Measurements from ENCODE around the gene MTERF1. TPM values are rescaled to one million over a fixed set of nuclear protein-coding genes. Genes with fewer than 3 reads are reported as not detected.
A peak's percentile ranks its signal among the peaks of the same experiment; 100 is the strongest.
"Not testable (repeated sequence)": the region's sequence is repeated elsewhere in the genome, so short reads cannot be mapped to it uniquely, and the experiment has no call there.

The MTERF1 gene
- total RNA-seq, 1 donor from 2014 or later = 19.3 TPM

DNA sequence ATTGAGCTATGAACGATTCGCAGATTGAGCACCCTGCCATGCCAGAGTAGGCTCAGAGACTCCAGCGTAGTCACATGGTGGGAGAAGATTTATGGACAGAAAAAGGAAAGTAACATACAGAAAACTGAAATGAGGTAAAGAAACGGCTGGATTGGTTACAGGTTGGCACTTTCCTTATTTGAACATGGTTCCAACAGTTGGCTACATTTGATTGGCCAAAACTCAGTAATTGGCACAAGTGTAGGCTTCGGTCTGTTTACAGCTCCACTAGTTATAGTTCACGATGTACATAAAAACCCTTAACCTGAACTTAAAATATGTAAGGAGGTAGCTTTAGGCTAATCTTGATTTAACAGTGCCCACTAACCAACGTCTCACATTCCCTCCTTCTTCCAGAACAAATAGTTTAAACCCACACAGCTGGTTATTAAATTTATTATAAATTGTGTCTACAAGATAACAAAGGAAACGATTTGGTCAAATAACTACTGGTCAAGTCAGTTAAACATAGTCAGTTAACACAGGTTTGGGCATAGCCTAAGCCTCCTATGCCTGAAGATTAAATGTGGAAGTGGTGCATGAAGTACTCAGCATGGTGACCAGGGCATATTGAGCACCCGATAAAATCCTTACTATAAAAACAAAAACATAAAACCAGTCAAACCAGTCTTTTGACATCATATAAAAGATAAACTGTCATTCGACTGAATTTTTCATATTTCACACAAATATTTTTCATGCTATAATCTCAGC is 17.9 kb upstream of the MTERF1 start:
- Mint-ChIP-seq H3K9me3 (no peaks in the 10 kb centered on the region), H3K4me3 (no peak overlapping the region)
- intact Hi-C loops (cut with micrococcal nuclease) = no loop called here

DNA sequence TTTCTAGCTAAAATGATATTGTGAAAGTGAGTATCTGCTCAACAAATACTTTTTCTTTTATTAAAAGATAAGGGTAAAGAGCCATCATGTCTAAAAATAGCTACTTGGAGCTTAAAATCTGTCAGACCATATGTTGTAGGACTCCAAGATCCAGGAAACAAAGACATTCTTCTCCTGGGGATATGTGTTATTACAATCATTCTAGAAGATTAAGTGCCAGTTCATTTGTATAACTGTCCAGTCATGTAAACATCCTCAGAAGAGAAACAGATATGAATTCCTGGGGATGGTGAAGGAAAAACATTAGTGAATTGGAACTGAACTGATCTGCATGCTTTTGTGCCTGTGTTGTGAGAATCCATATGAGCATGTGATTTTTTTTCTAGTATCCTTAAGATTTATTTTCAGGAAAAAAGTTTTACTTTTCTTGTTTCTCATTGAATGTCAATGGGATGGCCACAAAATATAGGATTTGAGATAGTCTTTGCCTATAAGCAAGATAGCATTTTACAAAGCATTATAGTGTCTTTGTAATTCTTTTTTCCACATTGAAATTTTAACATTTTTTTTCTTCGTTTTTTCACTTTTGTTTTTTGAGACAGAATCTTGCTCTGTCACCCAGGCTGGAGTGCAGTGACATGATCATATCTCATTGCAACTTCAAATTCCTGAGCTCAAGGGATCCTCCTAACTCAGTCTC is 14.4 kb upstream of the MTERF1 start:
- DNase-seq (ENCODE audit: low spot score) = no peak
- Mint-ChIP-seq H3K9me3 (no peaks in the 10 kb centered on the region), H3K36me3 (ENCODE audit: low read depth) (no peaks in the 10 kb centered on the region), H3K4me3 (no peak overlapping the region), H3K4me1 (ENCODE audit: low read depth) (no peaks in the 10 kb centered on the region), H3K27me3 (ENCODE audit: insufficient read depth) (peaks cover 9% of the 10 kb centered on the region), H3K27ac (no peak overlapping the region)
- intact Hi-C loops (cut with micrococcal nuclease) = no loop called here

More for the DNA sequence above, 17.9 kb upstream of the MTERF1 start:
- Mint-ChIP-seq H3K27me3 (ENCODE audit: insufficient read depth) (peaks cover 9% of the 10 kb centered on the region), H3K36me3 (ENCODE audit: low read depth) (no peaks in the 10 kb centered on the region), H3K4me1 (ENCODE audit: low read depth) (no peaks in the 10 kb centered on the region), H3K27ac (no peak overlapping the region)
- no peak for DNase-seq (ENCODE audit: low spot score)

DNA sequence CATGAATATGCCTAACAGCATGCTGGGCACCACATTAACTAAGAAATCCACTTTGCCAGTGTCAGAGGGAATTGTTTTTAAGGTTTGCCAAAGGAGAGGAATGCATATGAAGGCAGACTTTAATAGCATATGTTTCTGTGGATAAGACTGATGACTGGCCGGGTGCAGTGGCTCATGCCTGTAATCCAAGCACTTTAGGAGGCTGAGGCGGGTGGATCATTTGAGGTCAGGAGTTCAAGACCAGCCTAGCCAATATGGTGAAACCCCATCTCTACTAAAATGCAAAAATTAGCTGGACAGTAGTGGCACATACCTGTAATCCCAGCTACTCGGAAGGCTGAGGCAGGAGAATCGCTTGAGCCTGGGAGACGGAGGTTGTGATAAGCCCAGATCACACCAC is 13.2 kb upstream of the MTERF1 start:
- H3K4me3 Mint-ChIP-seq; H3K27me3 Mint-ChIP-seq (ENCODE audit: insufficient read depth); DNase-seq (ENCODE audit: low spot score); H3K27ac Mint-ChIP-seq; H3K36me3 Mint-ChIP-seq (ENCODE audit: low read depth); intact Hi-C loops (cut with micrococcal nuclease); H3K9me3 Mint-ChIP-seq; H3K4me1 Mint-ChIP-seq (ENCODE audit: low read depth): not testable (repeated sequence)

DNA sequence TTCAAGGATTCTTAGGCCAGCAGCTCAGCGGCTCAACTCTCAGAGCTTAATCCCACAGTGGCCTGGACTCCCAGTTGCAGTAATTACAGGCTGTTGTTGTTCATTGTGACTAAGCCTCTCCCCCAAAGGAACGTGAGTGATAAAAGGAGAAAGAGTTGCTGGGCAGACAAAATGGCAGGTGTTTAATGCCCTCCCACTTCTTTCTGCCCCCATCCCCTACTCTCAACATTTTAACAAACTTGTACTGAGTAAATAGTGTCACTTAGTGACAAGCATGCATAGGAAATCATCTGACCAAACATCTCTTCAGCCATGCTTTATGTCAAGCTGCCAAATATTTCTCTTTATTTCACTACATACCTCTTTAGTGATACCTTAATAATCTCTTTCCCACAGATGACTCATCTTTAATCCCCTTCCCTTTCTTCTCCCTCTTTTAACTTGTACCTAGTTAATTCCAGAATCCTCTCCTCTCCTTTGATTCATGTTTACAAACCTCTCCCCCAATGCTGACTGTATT is 12.4 kb upstream of the MTERF1 start:
- Mint-ChIP-seq H3K27me3 (ENCODE audit: insufficient read depth) (peaks cover 9% of the 10 kb centered on the region), H3K36me3 (ENCODE audit: low read depth) (no peaks in the 10 kb centered on the region), H3K9me3 (no peaks in the 10 kb centered on the region), H3K4me1 (ENCODE audit: low read depth) (no peaks in the 10 kb centered on the region), H3K27ac (no peak overlapping the region), H3K4me3 (no peak overlapping the region)
- DNase-seq (ENCODE audit: low spot score) = no peak
- intact Hi-C loops (cut with micrococcal nuclease) = no loop called here

DNA sequence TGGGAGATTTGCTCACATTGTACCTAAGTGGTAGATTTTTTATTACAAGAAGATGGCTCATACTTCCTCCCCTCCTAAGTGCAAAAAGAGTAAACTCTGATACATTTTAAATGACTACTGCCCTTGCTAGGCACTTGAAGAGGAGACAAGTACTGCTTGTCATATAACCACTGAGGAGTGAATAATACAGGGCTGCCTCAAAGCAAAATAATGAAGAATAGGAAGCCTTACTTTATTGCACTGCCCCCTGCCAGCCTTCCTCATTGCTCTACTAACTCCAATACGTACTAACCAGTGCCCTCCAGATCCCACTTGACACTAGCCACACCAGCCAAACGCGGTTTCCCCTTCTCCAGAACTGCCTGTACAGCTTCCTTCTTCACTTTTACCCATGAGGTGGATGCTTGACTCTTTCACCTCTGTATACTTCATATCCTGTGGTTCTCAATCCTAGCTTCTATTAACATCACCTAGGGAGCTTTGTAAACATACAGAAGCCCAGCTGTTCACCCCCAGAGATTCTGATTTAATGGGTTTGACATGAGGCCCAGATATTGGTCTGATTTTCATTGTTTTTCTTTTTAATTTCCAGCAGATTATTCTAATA is 11.7 kb upstream of the MTERF1 start:
- peaks cover 9% of the 10 kb centered on the region for H3K27me3 Mint-ChIP-seq (ENCODE audit: insufficient read depth)
- no peak overlapping the region for H3K27ac Mint-ChIP-seq
- DNase-seq (ENCODE audit: low spot score) = no peak
- no peak overlapping the region for H3K4me3 Mint-ChIP-seq
- intact Hi-C loops (cut with micrococcal nuclease) = no loop called here
- no peaks in the 10 kb centered on the region for H3K36me3 Mint-ChIP-seq (ENCODE audit: low read depth)
- no peaks in the 10 kb centered on the region for H3K4me1 Mint-ChIP-seq (ENCODE audit: low read depth)
- peaks cover under 1% of the 10 kb centered on the region for H3K9me3 Mint-ChIP-seq

DNA sequence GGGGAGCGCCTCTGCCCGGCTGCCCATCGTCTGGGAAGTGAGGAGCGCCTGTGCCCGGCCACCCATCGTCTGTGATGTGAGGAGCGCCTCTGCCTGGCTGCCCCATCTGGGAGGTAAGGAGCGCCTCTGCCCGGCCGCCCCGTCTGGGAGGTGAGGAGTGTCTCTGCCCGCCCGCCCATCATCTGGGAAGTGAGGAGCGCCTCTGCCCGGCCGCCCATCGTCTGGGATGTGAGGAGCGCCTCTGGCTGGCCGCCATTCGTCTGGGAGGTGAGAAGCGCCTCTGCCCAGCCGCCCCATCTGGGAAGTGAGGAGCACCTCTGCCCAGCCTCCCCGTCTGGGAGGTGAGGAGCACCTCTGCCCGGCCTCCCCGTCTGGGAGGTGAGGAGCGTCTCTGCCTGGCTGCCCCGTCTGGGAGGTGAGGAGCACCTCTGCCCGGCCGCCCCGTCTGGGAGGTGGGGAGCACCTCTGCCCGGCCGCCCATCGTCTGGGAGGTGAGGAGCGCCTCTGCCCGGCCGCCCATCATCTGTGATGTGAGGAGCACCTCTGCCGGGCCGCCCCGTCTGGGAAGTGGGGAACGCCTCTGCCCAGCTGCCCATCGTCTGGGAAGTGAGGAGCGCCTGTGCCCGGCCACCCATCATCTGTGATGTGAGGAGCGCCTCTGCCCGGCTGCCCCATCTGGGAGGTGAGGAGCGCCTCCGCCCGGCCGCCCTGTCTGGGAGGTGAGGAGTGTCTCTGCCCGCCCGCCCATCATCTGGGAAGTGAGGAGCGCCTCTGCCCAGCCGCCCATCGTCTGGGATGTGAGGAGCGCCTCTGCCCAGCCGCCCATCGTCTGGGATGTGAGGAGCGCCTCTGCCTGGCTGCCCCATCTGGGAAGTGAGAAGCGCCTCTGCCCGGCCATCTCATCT is 8.0 kb upstream of the MTERF1 start:
- H3K4me3 Mint-ChIP-seq; H3K27ac Mint-ChIP-seq; DNase-seq (ENCODE audit: low spot score); H3K27me3 Mint-ChIP-seq (ENCODE audit: insufficient read depth); H3K4me1 Mint-ChIP-seq (ENCODE audit: low read depth); H3K9me3 Mint-ChIP-seq; H3K36me3 Mint-ChIP-seq (ENCODE audit: low read depth); intact Hi-C loops (cut with micrococcal nuclease): not testable (repeated sequence)

DNA sequence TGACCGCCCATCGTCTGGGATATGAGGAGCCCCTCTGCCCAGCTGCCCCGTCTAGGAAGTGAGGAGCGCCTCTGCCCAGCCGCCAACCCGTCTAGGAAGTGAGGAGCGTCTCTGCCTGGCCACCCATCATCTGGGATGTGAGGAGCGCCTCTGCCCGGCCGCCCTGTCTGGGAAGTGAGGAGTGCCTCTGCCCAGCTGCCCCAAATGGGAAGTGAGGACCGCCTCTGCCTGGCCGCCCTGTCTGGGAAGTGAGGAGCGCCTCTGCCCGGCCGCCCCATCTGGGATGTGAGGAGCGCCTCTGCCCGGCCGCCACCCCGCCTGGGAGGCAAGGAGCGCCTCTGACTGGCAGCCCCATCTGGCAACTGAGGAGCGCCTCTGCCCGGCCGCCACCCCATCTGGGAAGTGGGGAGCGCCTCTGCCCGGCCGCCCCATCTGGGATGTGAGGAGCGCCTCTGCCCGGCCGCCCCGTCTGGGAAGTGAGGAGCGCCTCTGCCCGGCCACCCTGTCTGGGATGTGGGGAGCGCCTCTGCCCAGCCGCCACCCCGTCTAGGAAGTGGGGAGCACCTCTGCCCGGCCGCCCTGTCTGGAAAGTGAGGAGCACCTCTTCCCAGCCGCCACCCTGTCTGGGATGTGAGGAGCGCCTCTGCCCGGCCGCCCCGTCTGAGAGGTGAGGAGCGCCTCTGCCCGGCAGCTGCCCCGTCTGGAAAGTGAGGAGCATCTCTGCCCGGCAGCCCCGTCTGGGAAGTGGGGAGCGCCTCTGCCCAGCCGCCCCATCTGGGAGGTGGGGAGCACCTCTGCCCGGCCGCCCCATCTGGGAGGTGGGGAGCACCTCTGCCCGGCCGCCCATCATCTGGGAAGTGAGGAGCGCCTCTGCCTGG is 7.1 kb upstream of the MTERF1 start:
- H3K27me3 Mint-ChIP-seq (ENCODE audit: insufficient read depth); intact Hi-C loops (cut with micrococcal nuclease); H3K9me3 Mint-ChIP-seq; H3K4me3 Mint-ChIP-seq; H3K36me3 Mint-ChIP-seq (ENCODE audit: low read depth); DNase-seq (ENCODE audit: low spot score); H3K27ac Mint-ChIP-seq; H3K4me1 Mint-ChIP-seq (ENCODE audit: low read depth): not testable (repeated sequence)

DNA sequence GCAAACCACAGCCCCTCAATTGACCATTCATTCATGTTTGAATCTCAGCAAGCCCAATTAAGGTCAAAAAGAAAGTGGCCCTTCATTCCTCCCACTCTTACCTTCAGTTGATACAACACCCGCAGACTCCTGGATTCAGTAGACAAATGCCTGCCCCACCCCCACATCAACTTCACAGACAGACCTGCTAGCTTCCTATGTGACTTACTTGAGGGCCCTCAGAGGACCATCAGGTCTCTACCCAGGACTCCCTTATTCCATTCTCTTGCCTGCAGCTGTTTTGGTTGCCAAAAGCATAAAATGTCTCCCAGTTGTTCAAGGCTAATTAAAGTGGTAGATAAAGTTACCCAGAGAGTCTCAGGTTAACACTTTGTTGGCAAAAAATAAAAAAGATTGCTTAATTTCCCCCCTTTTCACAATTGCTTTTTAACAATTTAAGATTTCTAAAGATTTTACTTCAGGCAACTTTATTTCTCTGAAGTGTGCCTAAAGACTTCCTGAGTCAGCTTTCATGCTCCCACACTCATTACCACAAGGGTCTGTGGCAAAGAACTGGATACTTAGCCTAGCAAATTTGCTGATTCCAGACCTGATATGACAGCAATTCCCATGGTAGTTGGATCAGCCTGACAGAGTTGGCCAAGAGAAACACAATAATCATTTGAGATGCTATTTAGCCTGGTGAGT is 3.3 kb upstream of the MTERF1 start:
- H3K4me3 Mint-ChIP-seq = no peak overlapping the region
- H3K36me3 Mint-ChIP-seq (ENCODE audit: low read depth) = peaks cover 10% of the 10 kb centered on the region
- H3K27ac Mint-ChIP-seq = no peak overlapping the region
- no peak for DNase-seq (ENCODE audit: low spot score)
- H3K27me3 Mint-ChIP-seq (ENCODE audit: insufficient read depth) = peaks cover 2% of the 10 kb centered on the region
- peaks cover 3% of the 10 kb centered on the region for H3K9me3 Mint-ChIP-seq
- H3K4me1 Mint-ChIP-seq (ENCODE audit: low read depth) = peaks cover 18% of the 10 kb centered on the region
- intact Hi-C loops (cut with micrococcal nuclease) = loop anchor here (5.0 kb wide), 1 partner anchor 363 kb away; the partner anchor contains the start of genes ANKIB1 and KRIT1

DNA sequence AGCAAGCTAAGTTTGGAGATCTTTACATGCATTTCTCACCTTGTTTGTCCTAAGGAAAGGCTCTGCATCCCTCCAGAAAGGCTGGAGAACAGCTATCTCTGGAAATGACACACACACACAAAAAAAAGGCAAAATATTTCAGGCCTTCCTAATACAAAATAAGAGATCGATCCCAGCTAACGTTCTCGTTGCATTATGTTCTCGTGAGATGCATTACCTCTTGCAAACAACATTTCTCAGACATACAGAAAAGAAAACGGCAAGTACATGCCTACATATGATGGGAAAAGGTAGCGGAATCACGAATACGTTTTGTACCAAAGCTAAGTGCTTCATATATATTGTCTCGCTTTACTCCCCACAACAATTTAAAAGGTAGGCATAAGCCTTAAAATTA is 488 bp downstream of the MTERF1 start:
- H3K4me1 Mint-ChIP-seq (ENCODE audit: low read depth) = peaks cover 38% of the 10 kb centered on the region
- H3K27me3 Mint-ChIP-seq (ENCODE audit: insufficient read depth) = peaks cover 2% of the 10 kb centered on the region
- peaks cover 31% of the 10 kb centered on the region for H3K36me3 Mint-ChIP-seq (ENCODE audit: low read depth)
- no peaks in the 10 kb centered on the region for H3K9me3 Mint-ChIP-seq
- peak overlapping the region; percentile 99 for H3K4me3 Mint-ChIP-seq
- H3K27ac Mint-ChIP-seq = peak overlapping the region; percentile 98
- intact Hi-C loops (cut with micrococcal nuclease) = loop anchor here (1.0 to 5.0 kb wide), 7 partner anchors 49 to 616 kb away; partner anchors contain the start of genes AKAP9, ANKIB1, CYP51A1 and FZD1
- DNase-seq (ENCODE audit: low spot score) = no peak

DNA sequence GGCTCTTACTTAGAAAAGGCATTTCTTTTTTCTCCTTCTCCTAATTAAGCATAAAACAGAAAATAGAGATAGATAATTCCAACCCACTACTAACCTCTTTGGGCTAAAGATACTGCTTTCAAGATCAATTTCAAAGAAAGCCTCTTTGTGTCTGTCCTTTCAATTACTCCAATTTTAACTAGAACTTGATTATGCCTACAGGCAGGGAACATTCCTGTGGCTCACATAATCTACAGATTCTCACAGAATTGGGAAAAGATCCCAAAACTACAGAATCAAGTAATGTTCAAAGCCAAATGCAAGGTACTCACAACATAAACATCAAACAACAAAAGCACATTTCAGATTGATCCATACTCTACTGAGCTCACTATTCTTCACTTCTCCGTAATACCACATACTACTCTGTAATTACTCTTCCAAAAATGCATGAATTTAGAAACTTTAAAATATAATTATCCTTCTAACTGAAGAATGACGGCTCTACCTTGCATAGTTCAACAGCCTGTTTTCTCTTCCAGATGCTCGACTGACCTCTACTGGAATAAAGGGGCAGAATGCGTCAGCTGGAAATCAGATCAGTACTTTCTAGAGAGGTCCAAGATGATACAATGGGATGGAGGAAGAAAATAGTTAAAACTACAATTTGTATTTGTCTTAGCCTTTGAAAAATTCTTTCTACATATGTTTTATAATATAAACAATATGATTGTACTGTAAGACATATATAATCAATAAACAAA is 3.9 kb downstream of the MTERF1 start:
- H3K36me3 Mint-ChIP-seq (ENCODE audit: low read depth) = peaks cover 39% of the 10 kb centered on the region
- H3K27ac Mint-ChIP-seq = no peak overlapping the region
- DNase-seq (ENCODE audit: low spot score) = no peak
- peaks cover 38% of the 10 kb centered on the region for H3K4me1 Mint-ChIP-seq (ENCODE audit: low read depth)
- intact Hi-C loops (cut with micrococcal nuclease) = no loop called here
- H3K4me3 Mint-ChIP-seq = no peak overlapping the region
- no peaks in the 10 kb centered on the region for H3K9me3 Mint-ChIP-seq
- H3K27me3 Mint-ChIP-seq (ENCODE audit: insufficient read depth) = no peaks in the 10 kb centered on the region

DNA sequence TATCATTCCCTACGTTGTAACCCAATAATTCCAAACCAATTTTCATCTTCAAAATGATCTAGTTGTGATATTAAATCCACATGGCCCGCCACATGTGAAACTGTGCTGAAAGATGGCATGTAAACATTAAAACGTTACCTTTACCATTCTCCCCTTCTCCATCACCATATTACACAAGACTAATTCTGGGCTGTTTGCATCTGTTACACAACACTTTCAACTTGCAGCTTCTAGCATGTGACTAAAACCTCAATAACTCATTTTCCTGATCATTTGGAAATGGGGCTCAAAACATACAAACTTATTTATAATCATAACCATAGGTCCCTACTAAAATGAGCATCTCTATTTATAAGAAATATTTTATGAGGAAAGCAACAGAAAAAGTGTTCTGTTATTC is 4.7 kb downstream of the MTERF1 start:
- no peak for DNase-seq (ENCODE audit: low spot score)
- H3K27ac Mint-ChIP-seq = no peak overlapping the region
- H3K4me3 Mint-ChIP-seq = no peak overlapping the region
- intact Hi-C loops (cut with micrococcal nuclease) = no loop called here
- H3K36me3 Mint-ChIP-seq (ENCODE audit: low read depth) = peaks cover 43% of the 10 kb centered on the region
- H3K27me3 Mint-ChIP-seq (ENCODE audit: insufficient read depth) = no peaks in the 10 kb centered on the region
- H3K9me3 Mint-ChIP-seq = no peaks in the 10 kb centered on the region
- peaks cover 38% of the 10 kb centered on the region for H3K4me1 Mint-ChIP-seq (ENCODE audit: low read depth)
